Cerebellar nuclear complex (tissue), 1 donor: ENCODE data around the gene RAB27B.
"Not testable (repeated sequence)": the region's sequence is repeated elsewhere in the genome, so short reads cannot be mapped to it uniquely, and the experiment has no call there.

Experiments
- DNase-seq, 2 experiments: peaks; one replicate each; lab custom pipeline; 2025; lab: John Stamatoyannopoulos, UW

The RAB27B gene, protein sequence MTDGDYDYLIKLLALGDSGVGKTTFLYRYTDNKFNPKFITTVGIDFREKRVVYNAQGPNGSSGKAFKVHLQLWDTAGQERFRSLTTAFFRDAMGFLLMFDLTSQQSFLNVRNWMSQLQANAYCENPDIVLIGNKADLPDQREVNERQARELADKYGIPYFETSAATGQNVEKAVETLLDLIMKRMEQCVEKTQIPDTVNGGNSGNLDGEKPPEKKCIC

DNA sequence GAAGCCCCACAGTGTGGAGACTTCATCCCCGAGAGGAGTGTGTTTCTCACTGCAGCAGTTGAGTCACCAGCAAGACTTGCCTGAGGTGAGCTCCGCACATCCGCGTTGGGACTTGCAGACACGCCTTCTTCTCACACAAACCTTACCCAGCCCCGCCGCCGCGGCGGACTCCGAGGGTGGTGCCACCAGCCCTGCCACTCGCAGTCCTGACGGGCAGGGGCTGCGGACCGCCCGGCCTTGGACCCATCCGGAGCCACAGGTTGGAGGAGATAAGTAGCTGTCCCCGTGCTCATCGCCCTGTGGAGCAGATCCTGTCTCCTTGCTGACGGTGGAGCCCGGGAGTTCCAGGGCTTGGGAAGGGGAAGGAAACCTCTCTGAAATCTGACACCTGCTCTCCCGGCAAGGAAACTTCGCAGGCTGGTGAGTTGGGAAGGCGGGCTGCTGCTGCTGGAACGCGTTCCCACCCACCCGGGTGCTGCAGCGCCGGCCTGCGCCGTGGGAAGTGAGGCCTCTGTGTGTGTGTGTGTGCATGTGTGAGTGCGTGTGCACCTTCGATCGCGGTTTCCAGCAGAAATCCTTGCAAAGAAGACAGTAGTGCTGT is at the start of gene RAB27B:
Gene RAB27B, plus strand, starts transcription at position 197 of the 601 bp plus-strand sequence. CDS start 49,109 bp downstream, outside the sequence.
- no peak for DNase-seq

DNA sequence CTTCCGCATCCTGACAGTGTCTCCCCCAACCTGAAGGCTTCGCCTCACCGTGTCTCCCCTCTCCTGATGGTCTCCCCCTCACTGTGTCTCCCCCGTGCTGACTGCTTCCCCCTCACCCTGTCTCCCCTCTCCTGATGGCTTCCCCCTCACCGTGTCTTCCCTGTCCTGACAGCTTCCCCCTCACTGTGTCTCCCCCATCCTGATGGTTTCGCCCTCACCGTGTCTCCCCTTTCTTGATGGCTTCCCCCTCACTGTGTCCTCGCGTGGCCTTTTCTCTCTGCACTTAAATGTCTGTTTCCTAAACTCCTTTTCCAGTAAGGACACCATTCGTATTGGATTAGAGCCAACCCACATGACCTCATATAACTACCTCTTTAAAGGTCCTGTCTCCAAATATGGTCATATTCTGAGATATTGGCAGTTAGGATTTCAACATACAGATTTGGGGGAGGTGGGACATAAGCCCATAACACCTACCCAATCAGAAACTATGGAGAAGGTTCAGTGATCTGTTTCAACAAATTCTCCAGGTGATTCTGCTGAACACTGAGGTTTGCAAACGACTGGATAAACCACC is 47.9 kb upstream of the RAB27B start:
- no peak for DNase-seq

- no peak for DNase-seq
Observed at GRCh38 chr18:54780970-54781369, 47.3 kb upstream of the RAB27B start.

- DNase-seq: no peak
Observed at GRCh38 chr18:54783139-54783538, 45.1 kb upstream of the RAB27B start.

DNA sequence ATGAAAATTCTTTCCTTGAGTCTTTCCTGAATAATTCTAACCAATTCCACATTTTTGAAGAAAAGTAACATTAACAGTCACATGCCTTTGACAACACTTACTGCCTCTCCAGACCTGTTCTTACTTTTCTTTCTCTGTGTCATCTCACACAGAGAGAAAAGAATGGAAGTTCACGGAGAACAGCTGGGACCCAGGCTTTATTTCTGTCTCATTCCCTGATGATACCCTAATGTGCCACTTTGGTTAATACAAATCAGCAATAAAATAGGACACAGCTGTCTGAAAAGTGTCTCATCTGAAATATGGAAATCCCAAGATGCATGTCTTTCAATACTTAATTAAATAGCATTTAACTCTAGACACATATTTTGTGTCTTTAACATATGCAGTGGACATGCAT is 42.1 kb upstream of the RAB27B start:
- DNase-seq: no peak

DNA sequence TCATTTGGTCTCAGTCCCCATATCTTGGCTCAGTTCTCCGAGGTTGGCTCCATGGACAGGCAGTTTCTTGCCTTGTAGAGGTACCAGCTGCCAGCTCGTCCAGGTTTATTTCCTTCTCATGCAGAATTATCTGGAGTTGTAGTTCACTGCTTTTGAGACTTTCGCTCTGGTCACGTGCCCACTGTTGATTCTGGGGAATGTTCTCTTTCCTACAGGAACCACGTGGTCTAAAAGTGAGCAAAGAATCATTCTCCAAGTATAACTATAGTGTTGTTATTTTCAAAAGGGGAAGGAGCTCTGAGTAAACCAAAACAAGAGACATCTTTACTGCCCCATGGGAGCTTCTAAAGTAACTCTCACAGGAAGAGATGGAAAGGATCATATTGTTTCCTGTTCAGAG is 41.2 kb upstream of the RAB27B start:
- DNase-seq: no peak

DNA sequence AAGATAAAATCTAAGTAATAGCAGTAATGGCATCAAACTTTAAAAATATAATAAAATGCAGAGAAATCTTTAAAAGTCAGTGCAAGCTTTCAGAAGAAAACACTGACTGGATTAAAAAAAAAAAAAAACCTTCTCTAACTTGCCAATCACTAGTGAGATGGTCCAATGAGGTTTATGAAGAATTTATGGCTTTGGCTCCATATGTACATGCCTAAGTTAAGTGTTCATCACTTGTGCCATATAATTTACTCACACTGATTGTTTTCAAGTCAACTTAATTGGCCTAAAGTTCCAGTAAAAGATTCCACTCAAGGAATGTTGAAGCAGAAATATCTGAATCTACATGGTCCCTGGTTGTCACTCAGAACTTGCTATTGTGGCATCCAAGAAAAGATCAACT is 40.7 kb upstream of the RAB27B start:
- no peak for DNase-seq

DNA sequence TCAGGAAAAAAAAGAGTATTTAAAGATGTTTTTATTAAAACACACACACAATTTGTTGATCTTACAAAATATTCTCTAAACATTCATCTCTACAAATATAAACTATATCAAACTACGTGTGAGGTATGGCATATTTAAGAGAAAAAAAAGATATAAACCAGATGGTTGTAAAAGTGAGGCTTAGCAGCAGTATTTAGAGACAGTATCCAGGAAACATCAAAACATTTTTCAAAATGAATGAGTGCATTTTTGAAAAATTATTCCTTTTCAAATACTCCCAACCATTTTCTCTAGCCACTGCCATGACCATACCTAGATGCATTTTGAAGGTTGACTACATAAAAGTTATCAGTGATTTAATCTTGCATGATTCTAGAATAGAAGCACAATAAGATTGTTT is 38.2 kb upstream of the RAB27B start:
- no peak for DNase-seq

- DNase-seq: no peak
Observed at GRCh38 chr18:54791657-54792056, 36.6 kb upstream of the RAB27B start.

DNA sequence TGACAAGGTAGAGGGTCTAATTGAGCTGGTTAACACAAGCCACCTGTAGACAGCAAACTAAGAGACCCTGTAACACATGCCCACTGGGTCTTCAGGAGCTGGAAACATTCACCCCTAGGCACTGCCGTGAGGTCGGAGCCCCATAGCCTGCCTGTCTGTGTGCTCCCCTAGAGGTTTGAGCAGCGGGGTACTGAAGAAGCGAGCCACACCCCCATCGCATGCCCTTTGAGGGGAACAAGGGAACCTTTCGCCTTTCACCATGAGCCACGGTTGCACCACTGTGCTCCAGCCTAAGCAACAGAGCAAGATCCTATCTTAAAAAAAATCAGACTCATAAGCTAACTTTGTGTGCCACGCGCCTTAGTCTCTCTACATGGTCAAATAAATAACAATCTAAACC is 36.2 kb upstream of the RAB27B start:
- no peak for DNase-seq

DNA sequence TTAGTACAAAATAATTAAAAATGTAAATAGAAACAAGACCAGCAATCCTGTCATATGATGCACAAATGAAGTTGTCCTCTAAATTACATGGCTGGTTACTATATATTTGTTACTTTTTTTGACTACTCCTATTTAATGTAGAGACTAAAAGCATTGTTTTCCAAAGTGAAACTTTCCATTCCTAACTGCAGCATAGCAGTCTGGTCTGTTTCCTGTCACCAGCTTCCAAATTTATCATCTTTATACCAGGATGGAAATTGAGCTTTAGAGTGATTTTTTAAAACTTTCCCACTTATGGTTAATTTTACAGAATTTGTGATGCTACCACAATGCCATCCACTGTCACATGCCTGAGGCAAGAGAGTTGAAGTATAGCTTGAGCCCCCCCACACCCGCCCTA is 33.5 kb upstream of the RAB27B start:
- DNase-seq: no peak

- no peak for DNase-seq
Observed at GRCh38 chr18:54798186-54798585, 30.1 kb upstream of the RAB27B start.

DNA sequence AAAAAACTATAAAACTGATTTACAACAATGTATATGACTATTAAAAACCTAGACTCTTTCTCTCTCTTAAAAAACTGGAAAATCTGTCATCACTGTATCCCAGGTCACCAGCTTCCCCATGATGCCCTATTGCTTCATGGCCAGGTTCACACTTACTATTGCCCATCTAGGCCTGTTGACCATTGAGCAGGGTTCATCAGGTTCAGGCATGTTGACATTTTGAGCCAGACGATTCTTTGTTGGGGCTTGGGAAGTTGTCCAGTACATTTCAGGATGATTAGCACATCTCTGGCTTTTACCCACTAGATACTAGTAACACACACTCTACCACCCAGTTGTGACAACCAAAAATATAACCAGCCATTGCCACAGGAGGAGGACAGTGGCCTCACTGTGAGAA is 26.9 kb upstream of the RAB27B start:
- no peak for DNase-seq

DNA sequence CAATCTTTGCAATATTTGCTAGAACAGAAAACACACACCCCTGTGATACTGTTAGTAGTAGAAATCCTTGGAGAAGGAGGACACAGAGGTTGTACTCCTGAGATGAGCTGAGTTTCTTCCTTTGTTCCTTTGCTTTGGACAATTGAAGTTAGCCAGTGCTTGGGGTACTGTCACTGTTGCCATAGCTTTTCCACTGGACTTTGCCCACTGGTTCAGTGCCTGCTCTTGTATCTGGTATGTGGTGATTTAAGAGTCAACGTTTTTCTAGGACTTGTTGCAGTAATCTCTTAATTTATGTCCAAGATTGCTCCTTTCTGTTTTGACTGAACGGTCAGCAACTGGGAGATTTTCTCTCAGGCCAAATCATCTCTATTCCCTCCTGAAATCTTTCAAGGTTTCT is 26.1 kb upstream of the RAB27B start:
- DNase-seq: no peak

DNA sequence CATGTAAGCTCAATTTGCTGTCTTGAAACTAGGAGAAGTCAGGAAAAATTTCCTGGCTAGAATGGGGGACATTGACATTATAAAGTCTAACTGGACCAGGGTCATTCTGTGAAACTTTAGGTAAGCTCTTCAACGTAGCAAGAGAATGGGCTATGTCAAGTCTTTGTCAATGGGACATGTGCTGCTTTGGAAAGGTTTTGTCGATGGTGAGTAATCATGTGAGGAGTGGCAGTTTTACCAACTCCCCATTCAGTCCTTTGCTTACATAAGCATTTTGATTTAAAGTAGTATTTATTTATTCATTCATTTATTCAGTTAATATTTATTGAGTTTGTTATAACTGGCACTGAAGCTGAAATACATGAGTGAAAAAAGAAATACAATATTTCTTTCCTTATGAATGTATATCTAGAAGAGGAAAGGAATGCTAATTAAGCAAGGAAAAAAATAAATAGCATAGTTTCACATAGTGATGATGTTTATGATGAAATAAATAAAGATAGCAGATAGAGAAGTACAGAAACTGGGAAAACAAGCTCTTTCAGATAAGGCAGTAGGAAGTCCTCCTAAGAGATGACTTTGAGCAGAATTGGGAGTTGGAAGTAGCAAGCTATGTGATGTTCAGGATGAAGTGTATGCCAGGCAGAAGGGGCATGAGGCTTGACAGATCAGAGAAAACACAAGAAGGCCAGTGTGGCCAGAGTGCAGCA is 25.4 kb upstream of the RAB27B start:
- DNase-seq: no peak

- no peak for DNase-seq
Observed at GRCh38 chr18:54805571-54806334, 22.5 kb upstream of the RAB27B start.

- DNase-seq: no peak
Observed at GRCh38 chr18:54806526-54806925, 21.8 kb upstream of the RAB27B start.

DNA sequence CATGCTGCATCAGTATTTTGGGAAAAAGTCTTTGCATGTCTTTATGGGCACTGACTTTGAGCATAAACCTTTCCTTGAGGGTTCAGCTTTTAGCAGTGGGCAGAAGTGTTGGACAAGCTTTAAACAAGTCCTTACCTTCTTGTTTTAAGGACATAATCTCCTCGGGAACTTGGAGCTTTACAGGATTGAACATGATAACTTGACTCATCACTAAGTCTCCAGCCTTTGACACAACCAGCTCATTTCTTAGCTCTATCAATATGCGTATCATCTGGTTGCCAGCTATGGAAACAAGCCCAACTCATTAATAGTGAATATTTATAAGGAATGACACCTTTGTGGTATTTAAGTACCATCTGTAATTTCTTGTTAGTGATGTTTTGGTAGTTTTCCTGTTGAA is 21.0 kb upstream of the RAB27B start:
- no peak for DNase-seq

GRCh38 chr18:54810662-54811061 is 17.6 kb upstream of the RAB27B start:
- not testable (repeated sequence) for DNase-seq

- DNase-seq: no peak
Observed at GRCh38 chr18:54812885-54813284, 15.4 kb upstream of the RAB27B start.

DNA sequence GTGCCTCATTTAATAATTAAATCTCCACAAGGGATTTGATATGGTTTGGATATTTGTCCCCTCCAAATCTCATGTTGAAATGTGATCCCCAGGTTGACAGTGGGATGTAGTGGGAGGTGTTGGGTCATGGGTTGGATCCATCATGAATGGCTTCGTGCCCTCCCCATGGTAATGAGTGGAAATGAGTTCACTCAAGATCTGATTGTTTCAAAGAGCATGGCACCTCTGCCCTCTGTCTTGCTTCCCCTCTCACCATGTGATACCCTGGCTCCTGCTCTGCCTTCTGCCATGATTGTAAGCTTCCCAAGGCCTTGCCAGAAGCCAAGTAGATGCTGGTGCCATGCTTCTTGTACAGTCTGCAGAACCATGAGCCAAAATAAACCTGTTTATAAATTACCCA is 15.0 kb upstream of the RAB27B start:
- no peak for DNase-seq

GRCh38 chr18:54813977-54814565 is 14.2 kb upstream of the RAB27B start:
- no peak for DNase-seq
